HG03558 (cell line): Measurements from ENCODE around the gene PID1.
"Not testable (repeated sequence)": the region's sequence is repeated elsewhere in the genome, so short reads cannot be mapped to it uniquely, and the experiment has no call there.

Experiments used
- ATAC-seq: cut with Tn5 transposase; IDR thresholded peaks from one replicate; pipeline ENCODE4 v1.9.1; 2021; ENCODE audit warnings: moderate number of reproducible peaks; ENCODE audit not compliant: unreplicated experiment; ENCODE audit errors: extremely low read depth

Gene PID1

GRCh38 chr2:229087843-229088516 is 183.1 kb downstream of the PID1 start:
- ATAC-seq = no peak

- no peak for ATAC-seq
Observed at GRCh38 chr2:229087267-229087666, 183.8 kb downstream of the PID1 start.

- ATAC-seq = no peak
Observed at GRCh38 chr2:229085439-229085838, 185.6 kb downstream of the PID1 start.

- no peak for ATAC-seq
Observed at GRCh38 chr2:229084447-229084846, 186.6 kb downstream of the PID1 start.

- no peak for ATAC-seq
Observed at GRCh38 chr2:229083606-229084340, 187.3 kb downstream of the PID1 start.

- ATAC-seq = no peak
Observed at GRCh38 chr2:229081411-229081810, 189.7 kb downstream of the PID1 start.

- no peak for ATAC-seq
Observed at GRCh38 chr2:229080172-229080571, 190.9 kb downstream of the PID1 start.

GRCh38 chr2:229076886-229077285 is 194.2 kb downstream of the PID1 start:
- ATAC-seq = not testable (repeated sequence)

GRCh38 chr2:229073935-229074334 is 197.2 kb downstream of the PID1 start:
- no peak for ATAC-seq

GRCh38 chr2:229071292-229071976 is 199.7 kb downstream of the PID1 start:
- no peak for ATAC-seq

- no peak for ATAC-seq
Observed at GRCh38 chr2:229066121-229066715, 204.9 kb downstream of the PID1 start.

- no peak for ATAC-seq
Observed at GRCh38 chr2:229064749-229065148, 206.3 kb downstream of the PID1 start.

GRCh38 chr2:229060147-229060546 is 210.9 kb downstream of the PID1 start:
- ATAC-seq = no peak

- no peak for ATAC-seq
Observed at GRCh38 chr2:229059331-229060033, 211.6 kb downstream of the PID1 start.

GRCh38 chr2:229057976-229058553 is 213.0 kb downstream of the PID1 start:
- no peak for ATAC-seq

- no peak for ATAC-seq
Observed at GRCh38 chr2:229054311-229054710, 216.8 kb downstream of the PID1 start.

GRCh38 chr2:229051798-229052197 is 219.3 kb downstream of the PID1 start:
- ATAC-seq = no peak

GRCh38 chr2:229050133-229050532 is 221.0 kb downstream of the PID1 start:
- no peak for ATAC-seq

GRCh38 chr2:229048134-229048533 is 223.0 kb downstream of the PID1 start:
- ATAC-seq = no peak

- ATAC-seq = no peak
Observed at GRCh38 chr2:229045671-229046070, 225.4 kb downstream of the PID1 start.
